Ovary (tissue), 3 donors: ENCODE measurements around the gene PROZ.

Experiments used
- EP300 ChIP-seq: sonication (generic); formaldehyde crosslinking; IDR thresholded peaks from one replicate; pipeline ENCODE4 v1.6.1; 2017; ENCODE audit warnings: antibody characterized with exemption
- POLR2A ChIP-seq: fragments of 450-650 bp; IDR thresholded peaks from one replicate; pipeline ENCODE4 v1.6.1; 2017; ENCODE audit warnings: antibody characterized with exemption, mild to moderate bottlenecking, moderate library complexity
- TF ChIP-seq, protein P1 (sequence below), 3 donors: fragments of 450-650 bp in 2 of 3; fragments of 200-600 bp in 1 of 3; IDR thresholded peaks; one replicate each; pipeline versions ENCODE4 v1.5.1 to v1.8.0; 2016 to 2022; ENCODE audit warnings: antibody characterized with exemption in 3 of 3, mild to moderate bottlenecking in 1 of 3
- donor health status: DM: no; HTN: no; CAD: no.

DNA sequence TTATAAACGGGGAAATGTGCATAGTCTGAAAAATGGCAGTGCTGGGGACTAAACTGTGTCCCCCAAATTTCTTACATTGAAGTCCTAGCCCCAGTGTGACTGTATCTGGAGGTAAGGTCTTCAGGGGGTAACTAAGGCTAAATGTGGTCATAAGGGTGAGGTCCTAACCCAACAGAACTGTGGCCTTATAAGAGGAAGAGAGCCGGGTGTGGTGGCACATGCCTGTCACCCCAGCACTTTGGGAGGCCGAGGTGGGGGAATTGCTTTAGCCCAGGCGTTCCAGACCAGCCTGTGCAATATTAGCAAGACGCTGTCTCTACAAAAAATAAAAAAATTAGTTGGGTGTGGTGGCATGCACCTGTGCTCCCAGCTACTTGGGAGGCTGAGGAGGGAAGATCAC is 17.8 kb downstream of the PROZ start:
- TF ChIP-seq, protein P1, sequence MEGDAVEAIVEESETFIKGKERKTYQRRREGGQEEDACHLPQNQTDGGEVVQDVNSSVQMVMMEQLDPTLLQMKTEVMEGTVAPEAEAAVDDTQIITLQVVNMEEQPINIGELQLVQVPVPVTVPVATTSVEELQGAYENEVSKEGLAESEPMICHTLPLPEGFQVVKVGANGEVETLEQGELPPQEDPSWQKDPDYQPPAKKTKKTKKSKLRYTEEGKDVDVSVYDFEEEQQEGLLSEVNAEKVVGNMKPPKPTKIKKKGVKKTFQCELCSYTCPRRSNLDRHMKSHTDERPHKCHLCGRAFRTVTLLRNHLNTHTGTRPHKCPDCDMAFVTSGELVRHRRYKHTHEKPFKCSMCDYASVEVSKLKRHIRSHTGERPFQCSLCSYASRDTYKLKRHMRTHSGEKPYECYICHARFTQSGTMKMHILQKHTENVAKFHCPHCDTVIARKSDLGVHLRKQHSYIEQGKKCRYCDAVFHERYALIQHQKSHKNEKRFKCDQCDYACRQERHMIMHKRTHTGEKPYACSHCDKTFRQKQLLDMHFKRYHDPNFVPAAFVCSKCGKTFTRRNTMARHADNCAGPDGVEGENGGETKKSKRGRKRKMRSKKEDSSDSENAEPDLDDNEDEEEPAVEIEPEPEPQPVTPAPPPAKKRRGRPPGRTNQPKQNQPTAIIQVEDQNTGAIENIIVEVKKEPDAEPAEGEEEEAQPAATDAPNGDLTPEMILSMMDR (IDR thresholded peaks at IDR 0.05), result no peak
- TF ChIP-seq POLR2A, result no peak
- no peak for TF ChIP-seq EP300
